ENCODE results near the gene KRTAP10-7. TPM values are rescaled to one million over a fixed set of nuclear protein-coding genes. Genes with fewer than 3 reads are reported as not detected.
A peak's percentile ranks its signal among the peaks of the same experiment; 100 is the strongest.

Gene KRTAP10-7
- total and polyA plus RNA-seq, 9 of the 15 experiments (the other 6 are each of a cell fraction or from before 2014, with no cell fraction given) = not detected

GRCh38 chr21:44582055-44582454, 18.3 kb upstream of the KRTAP10-7 start (continued):
- TF ChIP-seq, protein P1, sequence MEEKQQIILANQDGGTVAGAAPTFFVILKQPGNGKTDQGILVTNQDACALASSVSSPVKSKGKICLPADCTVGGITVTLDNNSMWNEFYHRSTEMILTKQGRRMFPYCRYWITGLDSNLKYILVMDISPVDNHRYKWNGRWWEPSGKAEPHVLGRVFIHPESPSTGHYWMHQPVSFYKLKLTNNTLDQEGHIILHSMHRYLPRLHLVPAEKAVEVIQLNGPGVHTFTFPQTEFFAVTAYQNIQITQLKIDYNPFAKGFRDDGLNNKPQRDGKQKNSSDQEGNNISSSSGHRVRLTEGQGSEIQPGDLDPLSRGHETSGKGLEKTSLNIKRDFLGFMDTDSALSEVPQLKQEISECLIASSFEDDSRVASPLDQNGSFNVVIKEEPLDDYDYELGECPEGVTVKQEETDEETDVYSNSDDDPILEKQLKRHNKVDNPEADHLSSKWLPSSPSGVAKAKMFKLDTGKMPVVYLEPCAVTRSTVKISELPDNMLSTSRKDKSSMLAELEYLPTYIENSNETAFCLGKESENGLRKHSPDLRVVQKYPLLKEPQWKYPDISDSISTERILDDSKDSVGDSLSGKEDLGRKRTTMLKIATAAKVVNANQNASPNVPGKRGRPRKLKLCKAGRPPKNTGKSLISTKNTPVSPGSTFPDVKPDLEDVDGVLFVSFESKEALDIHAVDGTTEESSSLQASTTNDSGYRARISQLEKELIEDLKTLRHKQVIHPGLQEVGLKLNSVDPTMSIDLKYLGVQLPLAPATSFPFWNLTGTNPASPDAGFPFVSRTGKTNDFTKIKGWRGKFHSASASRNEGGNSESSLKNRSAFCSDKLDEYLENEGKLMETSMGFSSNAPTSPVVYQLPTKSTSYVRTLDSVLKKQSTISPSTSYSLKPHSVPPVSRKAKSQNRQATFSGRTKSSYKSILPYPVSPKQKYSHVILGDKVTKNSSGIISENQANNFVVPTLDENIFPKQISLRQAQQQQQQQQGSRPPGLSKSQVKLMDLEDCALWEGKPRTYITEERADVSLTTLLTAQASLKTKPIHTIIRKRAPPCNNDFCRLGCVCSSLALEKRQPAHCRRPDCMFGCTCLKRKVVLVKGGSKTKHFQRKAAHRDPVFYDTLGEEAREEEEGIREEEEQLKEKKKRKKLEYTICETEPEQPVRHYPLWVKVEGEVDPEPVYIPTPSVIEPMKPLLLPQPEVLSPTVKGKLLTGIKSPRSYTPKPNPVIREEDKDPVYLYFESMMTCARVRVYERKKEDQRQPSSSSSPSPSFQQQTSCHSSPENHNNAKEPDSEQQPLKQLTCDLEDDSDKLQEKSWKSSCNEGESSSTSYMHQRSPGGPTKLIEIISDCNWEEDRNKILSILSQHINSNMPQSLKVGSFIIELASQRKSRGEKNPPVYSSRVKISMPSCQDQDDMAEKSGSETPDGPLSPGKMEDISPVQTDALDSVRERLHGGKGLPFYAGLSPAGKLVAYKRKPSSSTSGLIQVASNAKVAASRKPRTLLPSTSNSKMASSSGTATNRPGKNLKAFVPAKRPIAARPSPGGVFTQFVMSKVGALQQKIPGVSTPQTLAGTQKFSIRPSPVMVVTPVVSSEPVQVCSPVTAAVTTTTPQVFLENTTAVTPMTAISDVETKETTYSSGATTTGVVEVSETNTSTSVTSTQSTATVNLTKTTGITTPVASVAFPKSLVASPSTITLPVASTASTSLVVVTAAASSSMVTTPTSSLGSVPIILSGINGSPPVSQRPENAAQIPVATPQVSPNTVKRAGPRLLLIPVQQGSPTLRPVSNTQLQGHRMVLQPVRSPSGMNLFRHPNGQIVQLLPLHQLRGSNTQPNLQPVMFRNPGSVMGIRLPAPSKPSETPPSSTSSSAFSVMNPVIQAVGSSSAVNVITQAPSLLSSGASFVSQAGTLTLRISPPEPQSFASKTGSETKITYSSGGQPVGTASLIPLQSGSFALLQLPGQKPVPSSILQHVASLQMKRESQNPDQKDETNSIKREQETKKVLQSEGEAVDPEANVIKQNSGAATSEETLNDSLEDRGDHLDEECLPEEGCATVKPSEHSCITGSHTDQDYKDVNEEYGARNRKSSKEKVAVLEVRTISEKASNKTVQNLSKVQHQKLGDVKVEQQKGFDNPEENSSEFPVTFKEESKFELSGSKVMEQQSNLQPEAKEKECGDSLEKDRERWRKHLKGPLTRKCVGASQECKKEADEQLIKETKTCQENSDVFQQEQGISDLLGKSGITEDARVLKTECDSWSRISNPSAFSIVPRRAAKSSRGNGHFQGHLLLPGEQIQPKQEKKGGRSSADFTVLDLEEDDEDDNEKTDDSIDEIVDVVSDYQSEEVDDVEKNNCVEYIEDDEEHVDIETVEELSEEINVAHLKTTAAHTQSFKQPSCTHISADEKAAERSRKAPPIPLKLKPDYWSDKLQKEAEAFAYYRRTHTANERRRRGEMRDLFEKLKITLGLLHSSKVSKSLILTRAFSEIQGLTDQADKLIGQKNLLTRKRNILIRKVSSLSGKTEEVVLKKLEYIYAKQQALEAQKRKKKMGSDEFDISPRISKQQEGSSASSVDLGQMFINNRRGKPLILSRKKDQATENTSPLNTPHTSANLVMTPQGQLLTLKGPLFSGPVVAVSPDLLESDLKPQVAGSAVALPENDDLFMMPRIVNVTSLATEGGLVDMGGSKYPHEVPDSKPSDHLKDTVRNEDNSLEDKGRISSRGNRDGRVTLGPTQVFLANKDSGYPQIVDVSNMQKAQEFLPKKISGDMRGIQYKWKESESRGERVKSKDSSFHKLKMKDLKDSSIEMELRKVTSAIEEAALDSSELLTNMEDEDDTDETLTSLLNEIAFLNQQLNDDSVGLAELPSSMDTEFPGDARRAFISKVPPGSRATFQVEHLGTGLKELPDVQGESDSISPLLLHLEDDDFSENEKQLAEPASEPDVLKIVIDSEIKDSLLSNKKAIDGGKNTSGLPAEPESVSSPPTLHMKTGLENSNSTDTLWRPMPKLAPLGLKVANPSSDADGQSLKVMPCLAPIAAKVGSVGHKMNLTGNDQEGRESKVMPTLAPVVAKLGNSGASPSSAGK (IDR thresholded peaks at IDR 0.05) = peak; percentile 66
- TF ChIP-seq NR4A1 (CRISPR knock-in tag; IDR thresholded peaks at IDR 0.05) = no peak
- peak; percentile 82 for TF ChIP-seq NR4A1 (tag; IDR thresholded peaks at IDR 0.05)
- TF ChIP-seq HMGN3 (IDR thresholded peaks at IDR 0.05; ENCODE audit: borderline replicate concordance, extremely low read depth, insufficient read length, low read depth, low read length) = no peak
- no peak for TF ChIP-seq SNAPC5 (CRISPR knock-in tag; IDR thresholded peaks at IDR 0.05)
- TF ChIP-seq RAD21 (CRISPR knock-in tag; conservative IDR thresholded peaks at IDR 0.05 in 1 of 2, IDR thresholded peaks at IDR 0.05 in 1 of 2) = no peak
- TF ChIP-seq, protein P2, sequence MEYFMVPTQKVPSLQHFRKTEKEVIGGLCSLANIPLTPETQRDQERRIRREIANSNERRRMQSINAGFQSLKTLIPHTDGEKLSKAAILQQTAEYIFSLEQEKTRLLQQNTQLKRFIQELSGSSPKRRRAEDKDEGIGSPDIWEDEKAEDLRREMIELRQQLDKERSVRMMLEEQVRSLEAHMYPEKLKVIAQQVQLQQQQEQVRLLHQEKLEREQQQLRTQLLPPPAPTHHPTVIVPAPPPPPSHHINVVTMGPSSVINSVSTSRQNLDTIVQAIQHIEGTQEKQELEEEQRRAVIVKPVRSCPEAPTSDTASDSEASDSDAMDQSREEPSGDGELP (CRISPR knock-in tag; IDR thresholded peaks at IDR 0.05; ENCODE audit: borderline replicate concordance) = peak; percentile 86; the same call in 1 of the 2 replicates
- TF ChIP-seq CEBPG (CRISPR knock-in tag; IDR thresholded peaks at IDR 0.05) = no peak
- TF ChIP-seq CEBPG (tag; conservative IDR thresholded peaks at IDR 0.05 in 1 of 2, IDR thresholded peaks at IDR 0.05 in 1 of 2) = peak; percentile 30 to 51; a peak in 1 of 4 replicates
- no peak for TF ChIP-seq ZNF57 (CRISPR knock-in tag; IDR thresholded peaks at IDR 0.05)
